Thymus (tissue), 11 donors: ENCODE results near the gene CCDC17. TPM values are rescaled to one million over a fixed set of nuclear protein-coding genes. Genes with fewer than 3 reads are reported as not detected.

ENCODE experiments used
- DNase-seq, 9 donors: peaks; one replicate each; pipeline ENCODE4 v3.0.0-alpha.2; 2013; ENCODE audit warnings: low spot score in 9 of 9, low read depth in 6 of 9, missing footprints in 1 of 9
- H3K27ac ChIP-seq, 2 donors: one replicate each; pipeline ENCODE4 v1.5.1; 2013; ENCODE audit warnings: control low read depth in 1 of 2, low read depth in 1 of 2, low read length in 1 of 2, mild to moderate bottlenecking in 1 of 2, moderate library complexity in 1 of 2
- H3K27me3 ChIP-seq, 2 donors: one replicate each; pipeline ENCODE4 v1.5.1; 2013; ENCODE audit warnings: low read length in 1 of 2; ENCODE audit not compliant: control insufficient read depth in 2 of 2, insufficient read depth in 1 of 2
- H3K36me3 ChIP-seq, 2 donors: one replicate each; pipeline ENCODE4 v1.5.1; 2013; ENCODE audit warnings: low read length in 1 of 2, mild to moderate bottlenecking in 1 of 2, moderate library complexity in 1 of 2; ENCODE audit not compliant: control insufficient read depth in 2 of 2, insufficient read depth in 2 of 2
- H3K4me1 ChIP-seq, 2 donors: one replicate each; pipeline ENCODE4 v1.5.1; 2013; ENCODE audit warnings: low read length in 2 of 2; ENCODE audit not compliant: control insufficient read depth in 2 of 2, insufficient read depth in 2 of 2
- H3K4me3 ChIP-seq, 2 donors: one replicate each; pipeline ENCODE4 v1.5.1; 2013; ENCODE audit warnings: low read length in 2 of 2, control low read depth in 1 of 2, mild to moderate bottlenecking in 1 of 2
- H3K9me3 ChIP-seq, 2 donors: one replicate each; pipeline ENCODE4 v1.5.1; 2013; ENCODE audit warnings: low read length in 1 of 2, mild to moderate bottlenecking in 1 of 2; ENCODE audit not compliant: control insufficient read depth in 2 of 2, insufficient read depth in 1 of 2
- WGBS: extraction: QIAGEN DNeasy Blood & Tissue Kit; methylation state at CpG from one replicate; pipeline ENCODE4 v1.1.7; 2013; 5-methylcytosine and 5-hydroxymethylcytosine counted together
- polyA plus RNA-seq: library from polyadenylated mRNA; stranded (reverse); fragments of 200-250 nt; gene quantifications from one replicate; pipeline ENCODE4 v1.2.3, GENCODE V29; 2013
- total RNA-seq: library from RNA; stranded (reverse); fragments of 120-200 nt; gene quantifications from one replicate; pipeline ENCODE4 v1.2.4, GENCODE V29; 2013
- donor health status: healthy.

The CCDC17 gene
- total and polyA plus RNA-seq, 2 donors = 0.90 to 3.4 TPM

DNA sequence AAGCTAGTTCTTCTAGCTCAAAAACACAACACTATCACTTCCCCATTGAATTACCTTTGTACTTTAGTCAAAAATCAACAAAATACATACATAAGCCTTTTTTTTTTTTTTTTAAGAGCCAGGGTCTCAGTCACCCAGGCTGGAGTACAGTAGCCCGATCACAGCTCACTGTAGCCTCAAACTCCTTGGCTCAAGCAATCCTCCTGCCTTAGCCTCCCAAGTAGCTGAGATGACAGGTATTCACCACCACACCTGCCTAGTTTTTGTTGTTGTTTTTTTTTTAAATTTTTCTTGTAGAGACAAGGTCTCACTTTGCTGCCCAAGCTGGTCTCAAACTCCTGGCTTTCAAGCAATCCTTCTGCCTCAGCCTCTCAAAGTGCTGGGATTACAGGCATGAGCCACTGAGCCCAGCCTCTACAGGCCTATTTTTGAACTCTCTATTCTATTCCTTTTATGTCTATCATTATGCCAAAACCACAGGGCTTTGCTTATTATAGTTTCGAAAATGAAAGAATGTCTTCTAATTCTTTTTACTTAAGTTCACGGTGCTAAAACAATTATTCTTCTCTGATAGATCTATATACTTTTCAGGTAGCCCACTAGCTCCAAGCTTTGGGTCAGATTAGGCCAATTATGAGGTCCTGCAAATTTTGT, 32.8 kb upstream of the CCDC17 start:
- 96% methylated on average over 3 of the region's 3 CpGs for WGBS
- H3K27me3 ChIP-seq = no peaks in the 10 kb centered on the region
- DNase-seq = no peak
- H3K4me3 ChIP-seq = no peak overlapping the region
- no peaks in the 10 kb centered on the region for H3K4me1 ChIP-seq
- no peaks in the 10 kb centered on the region for H3K9me3 ChIP-seq
- H3K27ac ChIP-seq = no peak overlapping the region
- peaks cover 43 to 84% of the 10 kb centered on the region in 2 donors for H3K36me3 ChIP-seq

DNA sequence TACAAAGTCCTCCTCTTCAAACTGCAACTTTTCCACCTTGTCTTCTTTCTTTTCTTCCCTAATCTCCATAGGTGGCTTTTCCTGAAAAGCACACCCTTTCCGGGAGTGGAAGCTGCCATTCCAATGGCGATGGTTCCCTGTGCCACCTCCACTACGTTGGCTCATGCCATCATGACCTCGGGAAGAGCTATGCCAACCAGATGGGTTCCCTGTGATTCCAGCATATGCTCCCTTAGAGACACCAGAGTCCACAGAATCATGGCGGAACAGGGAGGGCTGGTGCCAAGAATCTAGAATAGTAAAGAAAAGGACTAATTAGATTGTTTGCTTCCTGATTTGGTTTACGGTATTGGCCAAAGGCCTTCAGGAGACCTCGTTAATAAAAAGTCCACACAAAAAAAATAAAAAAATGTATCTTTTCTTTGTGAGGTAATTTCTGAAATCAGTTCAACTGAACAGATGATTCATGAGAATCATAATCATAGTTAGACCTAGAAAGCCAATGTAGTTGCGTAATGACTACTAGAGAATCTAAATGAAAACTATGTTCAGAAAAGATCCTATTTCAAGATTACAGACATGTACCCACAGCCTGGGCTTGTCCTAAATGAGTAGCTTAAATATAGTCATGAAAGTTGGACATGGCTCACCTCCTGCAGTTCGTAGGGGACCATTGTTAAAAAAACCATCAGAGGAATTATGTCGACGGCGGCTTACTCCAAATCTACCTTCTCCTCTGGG, 30.9 kb upstream of the CCDC17 start:
- H3K36me3 ChIP-seq = peaks cover 47 to 92% of the 10 kb centered on the region in 2 donors
- H3K27me3 ChIP-seq = no peaks in the 10 kb centered on the region
- no peaks in the 10 kb centered on the region for H3K4me1 ChIP-seq
- no peak overlapping the region for H3K27ac ChIP-seq
- 97% methylated on average over 12 of the region's 12 CpGs for WGBS
- no peak for DNase-seq
- H3K4me3 ChIP-seq = no peak overlapping the region
- H3K9me3 ChIP-seq = no peaks in the 10 kb centered on the region

DNA sequence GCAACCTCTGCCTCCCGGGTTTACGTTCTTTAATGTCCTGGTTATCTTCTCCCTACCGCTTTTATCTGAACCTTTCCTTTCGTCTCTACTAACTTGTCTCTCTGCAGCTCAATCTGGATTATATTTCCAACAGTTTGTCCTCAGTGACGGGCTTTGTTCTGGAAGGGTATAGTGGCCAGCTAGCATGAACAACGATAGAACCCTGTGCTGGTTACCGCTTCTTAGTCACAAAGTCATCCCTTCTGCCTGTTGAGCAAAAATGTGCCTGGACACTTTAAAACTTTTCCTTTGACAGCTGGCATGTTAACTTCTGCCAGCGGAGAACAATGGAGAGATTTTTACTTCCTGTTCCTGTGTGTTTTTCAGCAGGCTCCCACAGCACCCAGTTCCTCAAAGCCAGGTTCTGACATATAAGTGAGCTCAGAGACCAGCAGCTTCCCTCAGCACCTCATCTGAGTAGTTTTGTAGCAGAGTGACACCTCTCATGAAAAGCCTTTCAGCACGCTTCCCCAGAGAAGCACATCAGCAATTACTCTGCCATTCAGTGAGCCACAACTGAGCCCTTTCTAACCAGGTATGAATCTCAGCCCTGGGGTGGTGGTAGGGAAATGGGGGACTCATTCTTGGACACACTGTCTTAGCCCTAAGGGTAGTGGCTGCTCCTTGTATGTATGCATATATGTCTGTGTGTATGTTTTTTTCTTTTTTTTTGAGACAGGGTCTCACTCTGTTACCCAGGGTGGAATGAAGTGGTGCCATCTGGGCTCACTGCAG, 23.6 kb upstream of the CCDC17 start:
- Histone ChIP-seq H3K4me3 (no peak overlapping the region), H3K36me3 (peaks cover 16 to 61% of the 10 kb centered on the region in 2 donors), H3K4me1 (no peaks in the 10 kb centered on the region), H3K27ac (no peak overlapping the region), H3K27me3 (no peaks in the 10 kb centered on the region), H3K9me3 (no peaks in the 10 kb centered on the region)
- WGBS = 92% methylated on average over 9 of the region's 9 CpGs
- DNase-seq = peak in 3 of 9 donors; percentile 7 to 13 (median 13)

DNA sequence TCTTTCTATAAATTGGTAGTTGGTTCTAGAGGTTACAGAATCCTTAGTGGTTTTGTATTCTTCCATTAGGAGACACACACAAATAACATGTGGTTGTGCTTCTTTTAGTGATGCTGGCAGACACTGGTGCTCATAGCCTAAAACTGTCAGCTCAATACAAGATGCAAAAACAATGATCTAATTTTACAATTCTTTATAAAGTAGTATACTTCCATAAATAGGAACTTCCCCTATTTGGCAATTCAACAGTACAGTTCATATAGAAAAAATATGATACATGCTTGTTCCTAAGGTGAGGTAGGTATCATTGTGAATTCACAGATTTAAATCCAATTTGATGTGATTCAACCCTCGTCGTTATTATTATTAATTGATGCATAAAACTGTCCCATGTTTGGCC, 20.8 kb upstream of the CCDC17 start:
- Histone ChIP-seq H3K4me3 (no peak overlapping the region), H3K27me3 (no peaks in the 10 kb centered on the region), H3K27ac (no peak overlapping the region), H3K4me1 (no peaks in the 10 kb centered on the region), H3K9me3 (no peaks in the 10 kb centered on the region), H3K36me3 (peaks cover 21 to 57% of the 10 kb centered on the region in 2 donors)
- 96% methylated on average over 2 of the region's 2 CpGs for WGBS
- no peak for DNase-seq

DNA sequence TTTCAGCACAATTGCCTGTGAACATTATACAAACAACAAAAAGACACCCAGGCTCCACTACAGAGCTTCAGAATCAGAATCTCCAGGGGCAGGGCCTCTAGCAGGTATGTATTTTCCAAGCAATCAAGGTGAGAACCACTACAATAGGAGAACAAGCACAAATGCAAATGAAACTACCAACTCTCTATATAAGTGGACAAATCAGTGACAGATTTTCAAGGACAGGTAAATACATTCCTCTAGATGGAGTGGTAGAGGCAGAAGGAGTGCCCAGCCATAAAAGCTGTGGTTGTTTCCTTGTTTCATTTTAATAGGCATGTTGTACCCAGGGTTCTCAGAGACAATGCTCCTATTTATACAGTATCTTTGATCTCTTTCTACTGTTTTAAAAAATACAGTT, 20.1 kb upstream of the CCDC17 start:
- DNase-seq = no peak
- Histone ChIP-seq H3K27me3 (no peaks in the 10 kb centered on the region), H3K4me1 (no peaks in the 10 kb centered on the region), H3K4me3 (no peak overlapping the region), H3K9me3 (no peaks in the 10 kb centered on the region), H3K36me3 (peaks cover 28 to 55% of the 10 kb centered on the region in 2 donors), H3K27ac (no peak overlapping the region)

DNA sequence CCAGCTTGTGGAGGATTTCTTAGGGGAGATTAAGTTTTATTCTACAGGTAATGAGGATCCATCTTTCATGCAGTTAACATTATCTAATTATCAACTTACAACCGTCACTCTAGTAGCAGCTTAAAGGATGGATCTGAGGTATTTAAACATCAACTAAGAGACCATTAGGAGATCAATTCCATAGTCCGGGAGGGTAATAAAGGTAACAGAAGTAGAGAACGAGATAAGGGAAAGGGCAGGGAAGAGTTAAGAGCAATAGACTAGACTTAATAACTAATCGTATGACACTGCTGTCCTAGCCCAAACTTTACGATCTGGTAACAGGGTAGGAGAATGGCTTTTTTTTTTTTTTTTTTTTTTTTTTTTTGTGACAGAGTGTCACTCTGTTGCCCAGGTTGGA, 19.5 kb upstream of the CCDC17 start:
- 90% methylated on average over 5 of the region's 5 CpGs for WGBS
- DNase-seq = no peak
- Histone ChIP-seq H3K27ac (no peak overlapping the region), H3K9me3 (no peaks in the 10 kb centered on the region), H3K4me1 (no peaks in the 10 kb centered on the region), H3K36me3 (peaks cover 35 to 56% of the 10 kb centered on the region in 2 donors), H3K4me3 (no peak overlapping the region), H3K27me3 (no peaks in the 10 kb centered on the region)

DNA sequence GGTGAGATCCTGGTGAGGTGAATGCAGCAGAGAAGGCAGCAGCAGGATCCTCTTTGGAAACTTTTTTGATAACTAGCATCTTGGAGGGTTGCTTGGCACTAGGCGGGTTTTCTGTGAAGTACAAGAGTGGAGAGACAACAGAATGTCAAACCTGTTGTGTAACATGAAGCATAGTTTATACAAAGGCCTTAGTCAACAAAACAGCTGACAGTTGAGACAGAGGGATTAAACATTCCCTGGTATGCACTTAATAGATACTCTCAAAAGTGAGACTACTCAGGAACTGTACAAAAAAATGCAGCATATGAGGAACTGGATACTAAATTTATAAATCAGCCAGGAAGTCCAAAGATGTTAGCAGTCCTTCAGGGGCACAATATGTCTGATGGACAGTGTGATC, 16.4 kb upstream of the CCDC17 start:
- Histone ChIP-seq H3K4me3 (no peak overlapping the region), H3K9me3 (no peaks in the 10 kb centered on the region), H3K36me3 (peaks cover 32 to 66% of the 10 kb centered on the region in 2 donors), H3K27me3 (no peaks in the 10 kb centered on the region), H3K4me1 (no peaks in the 10 kb centered on the region), H3K27ac (no peak overlapping the region)
- WGBS = 99% methylated on average over 1 of the region's 1 CpG
- no peak for DNase-seq

DNA sequence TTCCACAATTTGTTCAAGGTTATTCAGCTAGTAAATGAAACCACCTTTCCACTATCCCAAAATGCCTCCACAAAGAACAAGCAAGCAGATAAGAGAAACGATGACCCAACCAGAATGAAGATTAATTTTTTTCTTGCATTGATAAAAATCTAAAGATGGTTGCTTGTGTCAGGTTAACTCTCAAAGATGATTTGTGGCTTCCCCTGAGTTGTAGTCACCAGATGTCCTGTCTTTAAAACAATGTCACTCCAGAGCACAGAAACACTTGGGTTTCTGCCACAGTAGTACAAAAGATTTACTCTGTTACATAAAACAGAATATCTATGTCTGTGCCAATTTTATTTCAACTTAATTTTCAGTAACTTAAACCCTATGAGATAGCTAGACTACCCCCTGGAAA, 11.4 kb upstream of the CCDC17 start:
- Histone ChIP-seq H3K27ac (no peak overlapping the region), H3K4me1 (no peaks in the 10 kb centered on the region), H3K9me3 (no peaks in the 10 kb centered on the region), H3K36me3 (peaks cover 53 to 92% of the 10 kb centered on the region in 2 donors), H3K27me3 (no peaks in the 10 kb centered on the region), H3K4me3 (no peak overlapping the region)
- no peak for DNase-seq
- WGBS = 84% methylated on average over 1 of the region's 1 CpG

DNA sequence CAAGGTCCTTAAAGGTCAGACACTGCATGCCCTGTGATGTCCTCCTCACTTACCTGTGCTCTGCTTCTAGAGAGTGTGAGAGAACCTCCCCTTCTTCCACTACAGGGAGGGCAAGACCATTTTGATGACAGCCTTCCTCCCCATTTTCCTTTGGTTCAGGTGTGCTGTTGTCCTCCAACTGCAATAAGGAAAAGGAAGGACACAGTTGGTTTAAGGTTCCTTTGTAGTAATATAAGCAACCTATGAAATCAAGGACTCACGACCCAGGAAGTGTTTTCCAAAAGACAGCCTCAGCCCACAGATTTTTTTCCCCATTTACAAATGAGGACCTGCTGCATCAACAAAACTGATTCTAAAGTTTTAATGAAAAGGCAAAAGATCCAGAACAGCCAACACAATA, 6.6 kb upstream of the CCDC17 start:
- Histone ChIP-seq H3K27ac (no peak overlapping the region), H3K27me3 (no peaks in the 10 kb centered on the region), H3K9me3 (no peaks in the 10 kb centered on the region), H3K36me3 (peaks cover 68 to 87% of the 10 kb centered on the region in 2 donors), H3K4me1 (no peaks in the 10 kb centered on the region), H3K4me3 (no peak overlapping the region)
- DNase-seq = no peak
- WGBS = 97% methylated on average over 1 of the region's 1 CpG
